ENCODE results near the gene PXDC1.

GRCh38 chr6:3746696-3747095 is 4.8 kb downstream of the PXDC1 start:
- TF ChIP-seq, protein P1, sequence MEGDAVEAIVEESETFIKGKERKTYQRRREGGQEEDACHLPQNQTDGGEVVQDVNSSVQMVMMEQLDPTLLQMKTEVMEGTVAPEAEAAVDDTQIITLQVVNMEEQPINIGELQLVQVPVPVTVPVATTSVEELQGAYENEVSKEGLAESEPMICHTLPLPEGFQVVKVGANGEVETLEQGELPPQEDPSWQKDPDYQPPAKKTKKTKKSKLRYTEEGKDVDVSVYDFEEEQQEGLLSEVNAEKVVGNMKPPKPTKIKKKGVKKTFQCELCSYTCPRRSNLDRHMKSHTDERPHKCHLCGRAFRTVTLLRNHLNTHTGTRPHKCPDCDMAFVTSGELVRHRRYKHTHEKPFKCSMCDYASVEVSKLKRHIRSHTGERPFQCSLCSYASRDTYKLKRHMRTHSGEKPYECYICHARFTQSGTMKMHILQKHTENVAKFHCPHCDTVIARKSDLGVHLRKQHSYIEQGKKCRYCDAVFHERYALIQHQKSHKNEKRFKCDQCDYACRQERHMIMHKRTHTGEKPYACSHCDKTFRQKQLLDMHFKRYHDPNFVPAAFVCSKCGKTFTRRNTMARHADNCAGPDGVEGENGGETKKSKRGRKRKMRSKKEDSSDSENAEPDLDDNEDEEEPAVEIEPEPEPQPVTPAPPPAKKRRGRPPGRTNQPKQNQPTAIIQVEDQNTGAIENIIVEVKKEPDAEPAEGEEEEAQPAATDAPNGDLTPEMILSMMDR (conservative IDR thresholded peaks at IDR 0.05) = no peak
- no peak for TF ChIP-seq EZH2 (IDR thresholded peaks at IDR 0.05; ENCODE audit: low read depth)
